Measurements from ENCODE around the gene AHSG.

AHSG gene

DNA sequence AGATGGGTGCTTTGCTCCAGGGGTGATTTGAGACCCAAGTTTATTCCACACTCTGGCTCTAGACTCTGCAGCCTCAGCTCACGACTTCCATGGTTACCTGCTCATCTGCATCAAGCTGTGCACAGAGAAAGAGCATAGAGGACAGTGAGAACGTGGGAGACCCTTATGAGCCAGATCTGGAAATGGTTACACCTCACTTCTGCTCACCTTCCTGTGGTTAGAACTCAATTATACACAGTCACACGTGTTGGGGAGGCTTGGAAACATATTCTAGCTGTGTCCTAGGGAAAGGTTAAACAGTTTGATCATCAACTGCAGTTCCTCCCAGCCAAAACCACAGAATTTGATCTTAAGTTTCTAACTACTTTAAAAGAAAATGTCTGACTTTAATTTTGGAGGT, 29.2 kb downstream of the AHSG start:
- no peak for DNase-seq (ENCODE audit: low read depth)

DNA sequence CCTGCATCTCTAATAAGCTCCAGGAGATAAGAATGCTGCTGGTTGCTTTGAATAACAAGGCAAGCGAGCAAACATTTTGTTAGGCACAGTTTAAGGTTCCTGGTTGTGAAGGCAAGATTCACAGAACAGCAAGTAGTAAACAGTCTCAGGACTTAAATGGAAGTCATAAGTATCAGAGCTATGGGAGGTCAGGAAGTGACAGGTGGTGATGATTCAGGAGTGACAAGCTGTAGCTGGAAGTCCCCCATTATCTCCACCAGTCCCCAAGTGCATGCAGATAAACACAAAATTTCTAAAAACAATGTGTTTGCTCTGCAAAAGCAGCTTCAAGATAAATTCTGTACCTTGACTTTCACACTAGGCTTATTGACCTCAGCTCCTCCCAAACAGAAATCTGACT, 30.6 kb downstream of the AHSG start:
- no peak for DNase-seq (ENCODE audit: low read depth)

DNA sequence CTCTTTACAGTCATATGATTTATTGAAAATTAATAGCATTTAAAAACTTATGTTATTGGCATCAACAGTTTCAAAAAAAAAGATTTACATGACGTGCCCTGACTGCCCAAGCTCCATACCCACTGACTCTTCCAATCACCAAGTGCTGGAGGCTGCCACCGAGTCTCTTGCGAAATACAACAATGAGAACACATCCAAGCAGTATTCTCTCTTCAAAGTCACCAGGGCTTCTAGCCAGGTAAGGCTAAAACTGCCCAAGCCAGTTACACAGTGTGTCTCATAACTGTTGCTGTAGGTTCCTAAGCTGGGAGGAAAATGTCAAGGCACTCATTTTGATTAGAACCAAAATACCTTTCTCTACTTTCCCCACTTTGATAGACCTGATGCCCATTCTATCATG, 31.8 kb downstream of the AHSG start:
- DNase-seq (ENCODE audit: low read depth): no peak

DNA sequence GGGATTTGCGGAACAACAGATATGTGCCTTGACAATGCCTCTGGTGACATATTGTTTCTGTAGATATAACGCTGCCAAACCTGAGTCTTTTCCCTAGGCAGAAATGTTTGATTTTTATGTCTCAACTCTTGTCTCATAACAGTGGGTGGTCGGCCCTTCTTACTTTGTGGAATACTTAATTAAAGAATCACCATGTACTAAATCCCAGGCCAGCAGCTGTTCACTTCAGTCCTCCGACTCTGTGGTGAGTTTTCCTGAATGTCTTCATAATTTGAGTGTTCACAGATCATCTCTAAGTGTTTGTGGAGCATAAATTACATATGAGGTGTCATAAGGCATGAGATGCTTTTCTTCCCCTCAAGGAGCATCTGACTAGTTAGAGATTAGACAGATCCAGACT, 33.2 kb downstream of the AHSG start:
- no peak for DNase-seq (ENCODE audit: low read depth)

DNA sequence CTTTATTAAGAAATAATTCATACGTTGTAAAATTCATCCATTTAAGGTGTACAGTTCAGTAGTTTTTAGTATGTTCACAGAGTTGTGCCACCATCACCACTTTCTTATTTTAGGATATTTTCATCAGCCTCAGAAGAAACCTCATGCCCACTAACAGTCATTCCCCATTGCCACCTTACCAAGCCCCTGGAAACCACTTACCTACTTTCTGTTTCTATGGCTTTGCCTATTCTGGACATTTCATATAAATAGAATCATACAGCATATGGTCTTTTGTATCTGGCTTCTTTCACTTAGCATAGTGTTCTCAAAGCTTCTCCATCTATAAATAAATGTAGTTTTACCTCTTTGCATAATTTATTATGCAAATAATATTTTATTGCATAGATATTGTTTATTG, 34.0 kb downstream of the AHSG start:
- no peak for DNase-seq (ENCODE audit: low read depth)

DNA sequence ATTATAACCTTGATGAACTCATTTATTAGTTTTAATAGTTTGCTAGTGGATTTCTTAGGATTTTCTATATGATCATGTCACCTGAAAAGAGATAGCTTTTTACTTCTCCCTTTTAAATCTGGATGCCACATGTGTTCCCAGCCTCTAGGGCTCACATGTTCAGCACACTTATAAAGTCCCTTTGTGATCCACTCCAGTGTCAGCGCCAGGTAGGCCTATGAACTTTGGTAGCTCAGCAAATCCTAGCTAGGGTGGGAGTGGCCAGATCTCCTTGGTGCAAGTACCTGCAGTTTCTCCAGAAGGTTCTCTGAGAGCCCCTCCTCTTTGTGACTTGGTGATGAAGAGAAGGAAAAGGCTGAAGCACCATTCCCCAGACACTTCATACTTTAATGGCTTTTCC, 36.0 kb downstream of the AHSG start:
- DNase-seq (ENCODE audit: low read depth): no peak

DNA sequence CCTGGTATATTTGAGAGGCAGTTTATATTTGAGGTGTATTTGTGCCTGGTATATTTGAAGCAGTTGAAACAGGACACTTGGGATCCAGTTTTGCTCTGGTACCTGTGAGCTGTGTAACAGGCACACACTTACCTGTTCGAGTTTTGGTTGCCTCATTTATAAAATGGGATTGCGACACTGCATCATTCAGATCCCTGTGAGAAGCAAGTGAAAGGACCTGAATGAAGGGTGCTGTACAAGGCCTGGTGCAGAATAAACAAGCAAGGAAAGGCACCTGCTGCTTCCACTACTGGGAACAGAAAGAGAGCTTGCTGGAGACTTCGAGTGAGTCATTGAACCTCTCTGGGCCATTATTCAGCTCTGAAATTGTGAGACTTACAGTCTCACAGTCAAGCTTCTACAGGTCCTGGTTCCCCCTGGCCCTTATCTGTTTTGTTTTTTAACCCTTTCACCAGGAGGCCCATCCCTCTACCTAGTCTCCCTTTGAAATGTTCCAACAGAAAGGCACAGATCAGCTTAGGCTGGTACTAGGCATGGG, 38.9 kb downstream of the AHSG start:
- no peak for DNase-seq (ENCODE audit: low read depth)

DNA sequence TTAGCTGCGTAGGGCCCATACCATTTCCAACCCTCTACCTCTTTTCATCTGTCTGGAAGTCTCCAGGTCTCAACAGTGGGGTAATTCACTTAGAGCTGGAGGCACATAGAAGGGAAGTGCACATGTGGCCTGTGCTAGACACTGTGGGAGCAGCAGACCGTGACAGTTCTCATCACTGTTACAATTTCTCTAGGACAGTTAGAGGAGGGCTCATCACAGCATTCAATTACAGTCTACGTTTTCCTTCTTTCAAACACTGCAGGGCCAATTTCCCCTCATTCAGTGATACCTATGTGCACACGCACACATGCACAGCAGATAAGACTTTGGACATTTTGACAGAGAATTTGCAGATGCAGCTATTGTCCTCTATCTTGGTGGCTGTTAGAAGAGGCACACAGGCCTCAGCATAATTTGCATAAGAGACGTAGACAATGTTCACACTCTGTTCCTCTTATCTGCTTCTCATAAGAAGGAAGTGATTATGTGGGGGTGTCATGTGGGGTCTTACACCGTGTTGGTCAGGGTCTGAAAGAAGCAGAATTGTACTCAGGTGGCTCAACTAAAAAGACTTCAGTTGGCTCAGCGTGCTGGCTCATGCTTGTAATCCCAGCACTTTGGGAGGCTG, 40.3 kb downstream of the AHSG start:
- DNase-seq (ENCODE audit: low read depth): no peak

DNA sequence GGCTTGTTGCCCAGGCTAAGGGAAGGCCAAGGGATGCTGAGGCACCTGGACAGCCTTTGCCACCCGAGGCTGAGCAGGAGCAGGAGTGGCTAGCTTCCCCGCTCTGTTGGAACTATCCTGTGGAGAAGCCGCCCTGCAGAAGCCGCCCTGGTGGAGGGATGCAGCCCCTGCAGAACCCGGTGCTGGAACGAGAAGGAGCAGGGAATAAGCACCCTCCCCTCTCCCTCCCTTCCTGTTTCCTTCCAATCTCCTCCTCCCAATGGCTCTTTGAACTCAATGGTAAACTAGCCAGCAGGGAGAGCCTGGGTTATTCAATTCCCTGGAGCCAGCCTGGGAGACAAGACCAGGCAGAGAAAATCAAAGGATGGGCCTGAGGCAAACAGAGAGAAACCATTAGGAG, 41.1 kb downstream of the AHSG start:
- no peak for DNase-seq (ENCODE audit: low read depth)

DNA sequence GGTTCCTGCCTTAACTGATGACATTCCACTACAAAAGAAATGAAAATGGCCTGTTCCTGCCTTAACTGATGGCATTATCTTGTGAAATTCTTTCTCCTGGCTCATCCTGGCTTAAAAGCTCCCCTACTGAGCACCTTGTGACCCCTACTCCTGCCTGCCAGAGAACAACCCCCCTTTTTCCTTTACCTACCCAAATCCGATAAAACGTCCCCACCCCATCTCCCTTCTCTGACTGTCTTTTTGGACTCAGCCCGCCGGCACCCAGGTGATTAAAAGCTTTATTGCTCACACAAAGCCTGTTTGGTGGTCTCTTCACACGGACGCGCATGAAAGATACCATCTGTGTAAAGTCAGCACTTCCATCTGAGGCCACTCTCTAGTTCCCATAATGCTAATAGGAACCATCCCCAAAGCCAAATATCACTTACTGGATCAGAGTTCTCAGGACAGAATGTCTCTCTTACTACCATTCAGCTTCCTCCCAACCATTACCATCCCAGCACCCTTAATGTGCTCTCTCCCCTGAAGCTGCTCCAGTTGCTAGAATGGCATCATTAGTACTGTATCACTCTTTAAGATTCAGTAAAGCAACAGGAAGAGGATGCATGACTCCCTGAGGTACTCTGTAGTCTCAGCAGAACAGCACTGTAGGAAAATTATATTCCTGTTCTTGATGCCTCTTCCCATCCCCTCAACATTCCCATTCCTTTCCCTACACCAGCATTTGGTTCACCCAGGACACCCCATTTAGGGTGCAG, 50.7 kb downstream of the AHSG start:
- no peak for DNase-seq (ENCODE audit: low read depth)

DNA sequence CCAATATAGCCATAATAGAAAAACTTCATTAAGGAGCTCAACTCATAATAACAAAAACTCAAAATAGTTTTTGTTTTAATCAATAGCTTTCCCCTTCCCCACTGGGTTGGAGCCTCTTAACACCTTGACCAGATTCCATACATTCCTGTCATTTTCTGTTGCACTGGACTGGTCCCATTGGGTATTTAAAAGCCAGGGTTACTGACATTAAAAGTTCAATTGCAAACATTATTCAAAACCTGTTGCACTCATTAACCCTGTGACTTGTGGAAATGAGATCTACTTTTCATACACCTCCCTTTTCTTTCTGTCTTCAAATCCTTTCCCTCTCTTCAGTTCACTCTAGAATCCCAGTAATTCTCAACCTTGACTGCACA, 51.2 kb downstream of the AHSG start:
- DNase-seq (ENCODE audit: low read depth): no peak

DNA sequence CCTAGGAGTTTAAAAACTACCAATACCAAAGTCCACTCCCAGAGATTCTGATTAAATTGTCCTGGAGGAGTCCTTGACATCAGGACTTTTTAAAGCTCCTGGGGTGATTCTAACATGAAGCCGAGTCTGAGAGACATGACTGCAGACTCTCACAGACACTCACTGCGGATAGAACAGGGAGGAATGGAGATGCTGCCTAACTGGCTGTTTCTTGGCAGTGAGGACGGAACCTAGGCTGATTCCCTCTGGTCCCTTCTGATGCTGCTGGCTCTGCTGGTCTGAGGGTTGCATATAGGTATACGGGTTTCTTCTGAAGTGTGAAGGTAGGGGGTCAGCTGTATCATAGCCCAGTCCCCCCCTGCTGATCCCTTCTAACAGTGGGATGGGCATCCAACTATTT, 51.6 kb downstream of the AHSG start:
- no peak for DNase-seq (ENCODE audit: low read depth)

DNA sequence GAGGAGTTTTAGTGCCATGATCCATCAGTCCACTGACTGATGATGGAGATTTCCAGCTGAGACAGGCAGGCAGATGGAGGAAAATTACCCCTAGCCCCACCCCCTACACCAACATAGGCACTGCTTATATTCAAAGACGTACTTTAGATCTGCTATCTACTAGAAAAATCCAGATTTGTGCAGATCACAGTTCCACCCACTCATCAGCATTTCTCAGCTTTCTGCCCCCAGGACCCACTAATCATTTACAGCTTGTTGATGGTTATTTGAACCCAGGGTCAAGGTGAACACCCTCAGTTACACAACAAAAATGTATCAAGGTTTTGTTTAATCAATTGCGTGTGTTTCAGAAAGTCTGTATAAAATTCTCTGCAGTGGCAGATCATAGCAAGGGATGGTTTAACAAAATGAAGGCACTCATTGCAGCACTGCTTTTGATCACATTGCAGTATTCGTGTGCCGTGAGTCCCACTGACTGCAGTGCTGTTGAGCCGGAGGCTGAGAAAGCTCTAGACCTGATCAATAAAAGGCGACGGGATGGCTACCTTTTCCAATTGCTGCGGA, 52.8 kb downstream of the AHSG start, which contains the start of gene HRG:
Gene HRG, plus strand, starts transcription at position 390 of the 564 bp plus-strand sequence. Its CDS starts 18 bp downstream, at position 408.
- no peak for DNase-seq (ENCODE audit: low read depth)

DNA sequence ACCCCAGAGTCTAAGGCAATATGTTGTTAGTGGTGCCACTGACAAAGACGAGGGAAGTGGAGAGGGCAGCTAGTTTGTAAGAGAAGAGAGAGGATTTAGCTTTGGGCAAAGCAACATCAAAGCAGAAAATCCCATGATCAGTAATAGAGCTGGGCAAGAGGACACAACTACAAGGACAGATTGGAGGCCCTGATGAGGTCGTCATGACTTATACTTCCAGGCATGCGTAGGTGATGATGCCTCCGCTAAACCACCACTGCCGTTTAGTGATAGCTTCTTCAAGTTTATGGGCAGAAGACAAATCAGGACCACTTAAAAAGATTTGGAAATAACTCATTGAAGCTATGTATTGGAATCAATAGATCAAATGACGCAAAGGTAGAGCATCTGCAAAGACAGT, 55.6 kb downstream of the AHSG start:
- no peak for DNase-seq (ENCODE audit: low read depth)

DNA sequence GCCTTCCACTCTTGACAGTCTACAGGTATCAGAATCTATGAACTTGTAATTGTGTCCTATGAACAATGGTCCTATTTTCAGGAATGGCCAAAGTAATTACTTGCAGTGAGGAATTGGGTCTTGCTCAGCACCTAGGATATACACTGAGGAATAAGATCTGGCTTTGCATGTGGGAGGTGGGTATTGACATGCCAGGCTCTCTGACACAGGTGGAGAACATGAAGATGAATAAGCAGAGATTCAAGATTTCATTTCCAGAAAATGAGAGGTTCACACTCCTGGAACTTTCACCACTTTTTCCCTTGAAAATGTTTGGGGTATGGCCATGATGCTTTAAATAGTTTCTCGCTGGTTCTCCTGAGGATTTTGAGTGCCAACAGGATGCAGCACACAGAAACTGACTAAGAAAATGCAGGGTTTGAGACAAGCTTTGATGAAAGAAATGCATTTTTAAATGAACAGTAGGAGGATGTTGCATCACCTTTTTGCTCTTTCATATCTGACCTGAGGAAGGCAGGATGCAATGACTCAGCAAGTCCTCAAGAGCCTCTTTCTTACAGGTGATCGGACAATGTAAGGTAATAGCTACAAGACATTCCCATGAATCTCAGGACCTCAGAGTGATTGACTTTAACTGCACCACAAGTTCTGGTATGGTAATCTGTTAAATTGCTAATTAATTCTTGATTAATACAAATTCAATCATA, 56.7 kb downstream of the AHSG start:
- no peak for DNase-seq (ENCODE audit: low read depth)

DNA sequence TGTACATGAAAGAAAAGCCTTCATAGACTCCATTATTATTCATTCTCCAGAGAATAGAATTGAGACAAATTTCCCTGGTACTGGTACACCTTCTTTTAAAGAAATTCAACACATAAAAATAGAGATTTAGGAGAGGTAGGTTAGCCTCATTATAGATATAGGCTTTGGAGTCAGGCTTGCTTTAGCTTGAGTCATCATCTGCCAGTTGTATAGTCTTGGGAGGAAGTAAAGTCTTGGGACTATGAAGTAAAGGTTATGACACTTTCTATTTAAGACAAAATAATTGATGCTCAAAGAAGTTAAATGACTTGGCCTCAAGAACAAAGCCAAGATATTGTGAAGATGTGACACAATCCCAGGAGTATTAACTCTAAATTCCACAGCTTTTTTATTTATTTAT, 57.3 kb downstream of the AHSG start:
- DNase-seq (ENCODE audit: low read depth): no peak

Measured in stimulated activated CD8-positive, alpha-beta memory T cell treated with anti-CD3 and anti-CD28 coated beads, Interleukin-15, amount 100 ng/mL, for 24 hours (primary cell).